ENCODE measurements around the gene ALKAL2. TPM values are rescaled to one million over a fixed set of nuclear protein-coding genes. Genes with fewer than 3 reads are reported as not detected.

Gene ALKAL2
- total RNA-seq, 1 experiment from 2014 or later, result not detected

- CTCF ChIA-PET, result no interaction called here
- H3K4me1 Mint-ChIP-seq (ENCODE audit: low read depth, unreplicated experiment), result peaks cover 9% of the 10 kb centered on the region
- no TSS peak for BruUV-seq (replicated peaks)
- no peak overlapping the region for H3K4me3 Mint-ChIP-seq (ENCODE audit: low read depth, unreplicated experiment)
- no peak for DNase-seq
- H3K27me3 Mint-ChIP-seq (ENCODE audit: unreplicated experiment), result no peaks in the 10 kb centered on the region
- H3K27ac Mint-ChIP-seq (ENCODE audit: unreplicated experiment), result no peak overlapping the region
- peaks cover 18% of the 10 kb centered on the region for H3K36me3 Mint-ChIP-seq (ENCODE audit: insufficient read depth, unreplicated experiment)
- TF ChIP-seq CTCF (IDR thresholded peaks at IDR 0.05; ENCODE audit: unreplicated experiment), result no peak
- intact Hi-C loops (cut with micrococcal nuclease; ENCODE audit: unreplicated experiment), result no loop called here
- no peaks in the 10 kb centered on the region for H3K9me3 Mint-ChIP-seq (ENCODE audit: low read depth, unreplicated experiment)
Observed at GRCh38 chr2:256094-256493, 31.8 kb downstream of the ALKAL2 start.

- peaks cover 18% of the 10 kb centered on the region for H3K36me3 Mint-ChIP-seq (ENCODE audit: insufficient read depth, unreplicated experiment)
- DNase-seq, result no peak
- CTCF ChIA-PET, result interaction anchor here (0.6 kb wide), 1 partner anchor 23 kb away, joined by 3 read pairs; no protein-coding TSS in a partner anchor
- BruUV-seq (replicated peaks), result no TSS peak
- intact Hi-C loops (cut with micrococcal nuclease; ENCODE audit: unreplicated experiment), result no loop called here
- no peaks in the 10 kb centered on the region for H3K27me3 Mint-ChIP-seq (ENCODE audit: unreplicated experiment)
- no peaks in the 10 kb centered on the region for H3K9me3 Mint-ChIP-seq (ENCODE audit: low read depth, unreplicated experiment)
- TF ChIP-seq CTCF (IDR thresholded peaks at IDR 0.05; ENCODE audit: unreplicated experiment), result no peak
- H3K27ac Mint-ChIP-seq (ENCODE audit: unreplicated experiment), result no peak overlapping the region
- H3K4me3 Mint-ChIP-seq (ENCODE audit: low read depth, unreplicated experiment), result no peak overlapping the region
- H3K4me1 Mint-ChIP-seq (ENCODE audit: low read depth, unreplicated experiment), result peaks cover under 1% of the 10 kb centered on the region
Observed at GRCh38 chr2:255195-255594, 32.7 kb downstream of the ALKAL2 start.

GRCh38 chr2:254241-254640 lies 33.6 kb downstream of the ALKAL2 start:
- no peak for DNase-seq
- Mint-ChIP-seq H3K36me3 (ENCODE audit: insufficient read depth, unreplicated experiment) (peaks cover 16% of the 10 kb centered on the region), H3K27me3 (ENCODE audit: unreplicated experiment) (no peaks in the 10 kb centered on the region), H3K27ac (ENCODE audit: unreplicated experiment) (no peak overlapping the region), H3K4me3 (ENCODE audit: low read depth, unreplicated experiment) (no peak overlapping the region), H3K4me1 (ENCODE audit: low read depth, unreplicated experiment) (no peaks in the 10 kb centered on the region), H3K9me3 (ENCODE audit: low read depth, unreplicated experiment) (no peaks in the 10 kb centered on the region)
- CTCF ChIA-PET, result no interaction called here
- intact Hi-C loops (cut with micrococcal nuclease; ENCODE audit: unreplicated experiment), result no loop called here
- no TSS peak for BruUV-seq (replicated peaks)
- no peak for TF ChIP-seq CTCF (IDR thresholded peaks at IDR 0.05; ENCODE audit: unreplicated experiment)

- no peak overlapping the region for H3K27ac Mint-ChIP-seq (ENCODE audit: unreplicated experiment)
- no peak for TF ChIP-seq CTCF (IDR thresholded peaks at IDR 0.05; ENCODE audit: unreplicated experiment)
- BruUV-seq (replicated peaks), result no TSS peak
- no peaks in the 10 kb centered on the region for H3K4me1 Mint-ChIP-seq (ENCODE audit: low read depth, unreplicated experiment)
- H3K9me3 Mint-ChIP-seq (ENCODE audit: low read depth, unreplicated experiment), result no peaks in the 10 kb centered on the region
- CTCF ChIA-PET, result no interaction called here
- H3K4me3 Mint-ChIP-seq (ENCODE audit: low read depth, unreplicated experiment), result no peak overlapping the region
- peaks cover 11% of the 10 kb centered on the region for H3K36me3 Mint-ChIP-seq (ENCODE audit: insufficient read depth, unreplicated experiment)
- intact Hi-C loops (cut with micrococcal nuclease; ENCODE audit: unreplicated experiment), result no loop called here
- H3K27me3 Mint-ChIP-seq (ENCODE audit: unreplicated experiment), result no peaks in the 10 kb centered on the region
- no peak for DNase-seq
Observed at GRCh38 chr2:253202-253638, 34.7 kb downstream of the ALKAL2 start.
